Liver (tissue), 9 donors: ENCODE data around the gene ZNF292. TPM values are rescaled to one million over a fixed set of nuclear protein-coding genes. Genes with fewer than 3 reads are reported as not detected.

Experiments used
- DNase-seq: peaks from one replicate; pipeline ENCODE4 v3.0.0-alpha.2; 2017; ENCODE audit warnings: low spot score
- H3K27ac ChIP-seq, 2 donors: one replicate each; pipeline ENCODE4 v1.7.0; 2013; ENCODE audit warnings: inconsistent platforms in 2 of 2, low read length in 2 of 2, control low read depth in 1 of 2, low read depth in 1 of 2, mild to moderate bottlenecking in 1 of 2
- H3K27me3 ChIP-seq, 4 donors: one replicate each; pipeline versions ENCODE4 v1.6.1 to v1.7.0; 2013; ENCODE audit warnings: low read length in 3 of 4, inconsistent platforms in 1 of 4, mild to moderate bottlenecking in 1 of 4, moderate library complexity in 1 of 4; ENCODE audit not compliant: control insufficient read depth in 4 of 4, insufficient read depth in 4 of 4
- H3K36me3 ChIP-seq, 4 donors: one replicate each; pipeline versions ENCODE4 v1.6.1 to v1.7.0; 2013; ENCODE audit warnings: low read length in 3 of 4, mild to moderate bottlenecking in 3 of 4, low read depth in 1 of 4, moderate library complexity in 1 of 4; ENCODE audit not compliant: control insufficient read depth in 4 of 4, insufficient read depth in 3 of 4
- H3K4me1 ChIP-seq, 4 donors: one replicate each; pipeline versions ENCODE4 v1.6.1 to v1.7.0; 2013; ENCODE audit warnings: low read length in 3 of 4, mild to moderate bottlenecking in 3 of 4, moderate library complexity in 1 of 4; ENCODE audit not compliant: control insufficient read depth in 4 of 4, insufficient read depth in 4 of 4
- H3K4me3 ChIP-seq, 3 donors: one replicate each; pipeline versions ENCODE4 v1.6.1 to v1.7.0; 2013; ENCODE audit warnings: low read length in 3 of 3, control low read depth in 1 of 3, low read depth in 1 of 3, mild to moderate bottlenecking in 1 of 3
- H3K9ac ChIP-seq, 2 donors: one replicate each; pipeline ENCODE4 v1.7.0; 2013; ENCODE audit warnings: low read length in 2 of 2, mild to moderate bottlenecking in 2 of 2, moderate library complexity in 2 of 2, control low read depth in 1 of 2, low read depth in 1 of 2
- H3K9me3 ChIP-seq, 4 donors: one replicate each; pipeline versions ENCODE4 v1.6.1 to v1.7.0; 2013; ENCODE audit warnings: low read length in 3 of 4; ENCODE audit not compliant: control insufficient read depth in 4 of 4
- EGR1 ChIP-seq, 2 donors: IDR thresholded peaks; 2 replicates each; pipeline ENCODE4 v1.6.1; 2016 to 2018; ENCODE audit warnings: antibody characterized with exemption in 2 of 2, low read depth in 2 of 2
- FOXA1 ChIP-seq: IDR thresholded peaks from 2 replicates; pipeline ENCODE4 v1.6.1; 2016; ENCODE audit warnings: antibody characterized with exemption
- FOXA2 ChIP-seq: IDR thresholded peaks from 2 replicates; pipeline ENCODE4 v1.6.1; 2016; ENCODE audit warnings: antibody characterized with exemption
- GABPA ChIP-seq, 2 donors: IDR thresholded peaks in 1 of 2; conservative IDR thresholded peaks in 1 of 2; 2 replicates each; pipeline ENCODE4 v1.6.1; 2016; ENCODE audit warnings: antibody characterized with exemption in 2 of 2, mild to moderate bottlenecking in 1 of 2, moderate library complexity in 1 of 2
- HNF4A ChIP-seq, 2 donors: conservative IDR thresholded peaks; 2 replicates each; pipeline ENCODE4 v1.6.1; 2016; ENCODE audit warnings: antibody characterized with exemption in 2 of 2, mild to moderate bottlenecking in 2 of 2
- HNF4G ChIP-seq: IDR thresholded peaks from 2 replicates; pipeline ENCODE4 v1.6.1; 2016; ENCODE audit warnings: antibody characterized with exemption
- JUND ChIP-seq, 2 donors: IDR thresholded peaks; 2 replicates each; pipeline ENCODE4 v1.6.1; 2016; ENCODE audit warnings: antibody characterized with exemption in 2 of 2
- NR2F2 ChIP-seq: IDR thresholded peaks from 2 replicates; pipeline ENCODE4 v1.6.1; 2016; ENCODE audit warnings: antibody characterized with exemption
- RXRA ChIP-seq, 2 donors: IDR thresholded peaks; 2 replicates each; pipeline ENCODE4 v1.6.1; 2017 to 2018; ENCODE audit warnings: antibody characterized with exemption in 2 of 2, mild to moderate bottlenecking in 1 of 2
- TAF1 ChIP-seq: conservative IDR thresholded peaks from 2 replicates; pipeline ENCODE4 v1.6.1; 2016; ENCODE audit warnings: antibody characterized with exemption, mild to moderate bottlenecking
- YY1 ChIP-seq: IDR thresholded peaks from 2 replicates; pipeline ENCODE4 v1.6.1; 2016; ENCODE audit warnings: antibody characterized with exemption, mild to moderate bottlenecking
- WGBS: extraction: QIAGEN DNeasy Blood & Tissue Kit; methylation state at CpG from one replicate; pipeline ENCODE4 v1.1.7; 2013; 5-methylcytosine and 5-hydroxymethylcytosine counted together
- polyA plus RNA-seq, 2 donors: library from polyadenylated mRNA; stranded (reverse) in 1 of 2; unstranded in 1 of 2; fragments of 200-250 nt in 1 of 2; fragments of >200 nt in 1 of 2; fragmentation: Nextera tagmentation in 1 of 2; extraction: Ambion mirVana in 1 of 2; gene quantifications; one replicate each; pipeline versions ENCODE4 v1.2.1 to v1.2.3, GENCODE V29; 2013 to 2015
- total RNA-seq, 2 donors: library from RNA; depleted of rRNA; stranded (reverse); fragments of >200 nt; gene quantifications; one replicate each; pipeline ENCODE4 v1.2.3, GENCODE V29; 2014
- TF ChIP-seq, protein P1 (sequence below): IDR thresholded peaks from 2 replicates; pipeline ENCODE4 v1.6.1; 2016; ENCODE audit warnings: antibody characterized with exemption
- TF ChIP-seq, protein P2 (sequence below): IDR thresholded peaks from 2 replicates; pipeline ENCODE4 v1.6.1; 2016; ENCODE audit warnings: antibody characterized with exemption, mild to moderate bottlenecking
- TF ChIP-seq, protein P3 (sequence below): IDR thresholded peaks from 2 replicates; pipeline ENCODE4 v1.6.1; 2016; ENCODE audit warnings: antibody characterized with exemption
- TF ChIP-seq, protein P4 (sequence below): IDR thresholded peaks from 2 replicates; pipeline ENCODE4 v1.6.1; 2016; ENCODE audit warnings: antibody characterized with exemption
- donor health status: healthy.
- donor health status: healthy.
- donor health status: healthy.
- donor health status: healthy.
- donor health status: healthy.

The ZNF292 gene
- total and polyA plus RNA-seq, 4 donors: 2.7 to 16.4 (median 12.5) TPM

DNA sequence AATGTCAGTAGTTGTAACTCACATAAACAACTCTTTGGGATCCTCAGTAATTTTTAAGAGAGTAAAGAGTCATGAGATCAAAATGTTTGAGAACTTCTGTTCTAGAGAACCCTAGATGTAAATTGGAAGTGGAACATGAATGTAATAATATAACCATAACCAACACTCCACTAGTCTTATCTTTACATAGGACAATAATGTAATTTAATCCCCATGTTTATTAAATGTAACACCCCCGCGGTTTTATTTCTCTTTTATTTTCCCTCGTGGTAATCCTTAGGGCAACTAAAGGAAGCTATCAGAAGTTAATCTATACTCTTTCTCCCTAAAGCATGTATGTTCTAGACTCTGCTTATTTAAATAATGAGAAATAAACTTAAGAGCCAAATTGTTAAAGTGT, 54.4 kb downstream of the ZNF292 start:
- WGBS: 74% methylated on average over 3 of the region's 3 CpGs
- TF ChIP-seq, protein P1, sequence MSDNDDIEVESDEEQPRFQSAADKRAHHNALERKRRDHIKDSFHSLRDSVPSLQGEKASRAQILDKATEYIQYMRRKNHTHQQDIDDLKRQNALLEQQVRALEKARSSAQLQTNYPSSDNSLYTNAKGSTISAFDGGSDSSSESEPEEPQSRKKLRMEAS: no peak
- Histone ChIP-seq H3K27me3 (no peaks in the 10 kb centered on the region), H3K4me1 (peaks cover 0 to 3% (median 0%) of the 10 kb centered on the region in 4 donors), H3K27ac (no peak overlapping the region), H3K4me3 (no peak overlapping the region), H3K36me3 (peaks cover 0 to 3% (median 0%) of the 10 kb centered on the region in 4 donors), H3K9me3 (no peaks in the 10 kb centered on the region), H3K9ac (no peak overlapping the region)
- DNase-seq: no peak

DNA sequence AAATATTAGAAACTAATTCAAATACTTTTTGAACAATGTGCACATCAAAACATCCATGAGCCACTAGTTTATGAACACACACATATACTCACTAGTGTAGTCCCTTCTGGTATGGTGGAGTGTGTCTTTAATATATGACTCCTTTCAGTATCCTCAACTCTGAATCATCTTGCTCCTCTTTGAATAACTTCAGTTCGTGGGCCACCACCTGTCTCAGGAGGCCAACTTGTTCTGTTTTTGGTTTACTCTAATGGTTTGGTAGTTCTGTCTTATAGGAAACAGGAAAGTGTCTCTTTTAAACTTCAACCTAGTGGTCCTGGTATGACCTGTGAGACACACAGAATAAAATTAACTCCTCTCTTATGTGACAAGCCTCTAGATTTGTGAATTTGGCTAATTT, 55.6 kb downstream of the ZNF292 start:
- H3K27me3 ChIP-seq: no peaks in the 10 kb centered on the region
- H3K27ac ChIP-seq: no peak overlapping the region
- peaks cover 0 to 3% (median 0%) of the 10 kb centered on the region in 4 donors for H3K4me1 ChIP-seq
- WGBS: 81% methylated on average over 1 of the region's 1 CpG
- no peak overlapping the region for H3K4me3 ChIP-seq
- no peak for DNase-seq
- no peaks in the 10 kb centered on the region for H3K9me3 ChIP-seq
- TF ChIP-seq, protein P1: no peak
- TF ChIP-seq GABPA (IDR thresholded peaks at IDR 0.05 in 1 of 2, conservative IDR thresholded peaks at IDR 0.05 in 1 of 2): no peak
- no peak for TF ChIP-seq YY1
- TF ChIP-seq, protein P2, sequence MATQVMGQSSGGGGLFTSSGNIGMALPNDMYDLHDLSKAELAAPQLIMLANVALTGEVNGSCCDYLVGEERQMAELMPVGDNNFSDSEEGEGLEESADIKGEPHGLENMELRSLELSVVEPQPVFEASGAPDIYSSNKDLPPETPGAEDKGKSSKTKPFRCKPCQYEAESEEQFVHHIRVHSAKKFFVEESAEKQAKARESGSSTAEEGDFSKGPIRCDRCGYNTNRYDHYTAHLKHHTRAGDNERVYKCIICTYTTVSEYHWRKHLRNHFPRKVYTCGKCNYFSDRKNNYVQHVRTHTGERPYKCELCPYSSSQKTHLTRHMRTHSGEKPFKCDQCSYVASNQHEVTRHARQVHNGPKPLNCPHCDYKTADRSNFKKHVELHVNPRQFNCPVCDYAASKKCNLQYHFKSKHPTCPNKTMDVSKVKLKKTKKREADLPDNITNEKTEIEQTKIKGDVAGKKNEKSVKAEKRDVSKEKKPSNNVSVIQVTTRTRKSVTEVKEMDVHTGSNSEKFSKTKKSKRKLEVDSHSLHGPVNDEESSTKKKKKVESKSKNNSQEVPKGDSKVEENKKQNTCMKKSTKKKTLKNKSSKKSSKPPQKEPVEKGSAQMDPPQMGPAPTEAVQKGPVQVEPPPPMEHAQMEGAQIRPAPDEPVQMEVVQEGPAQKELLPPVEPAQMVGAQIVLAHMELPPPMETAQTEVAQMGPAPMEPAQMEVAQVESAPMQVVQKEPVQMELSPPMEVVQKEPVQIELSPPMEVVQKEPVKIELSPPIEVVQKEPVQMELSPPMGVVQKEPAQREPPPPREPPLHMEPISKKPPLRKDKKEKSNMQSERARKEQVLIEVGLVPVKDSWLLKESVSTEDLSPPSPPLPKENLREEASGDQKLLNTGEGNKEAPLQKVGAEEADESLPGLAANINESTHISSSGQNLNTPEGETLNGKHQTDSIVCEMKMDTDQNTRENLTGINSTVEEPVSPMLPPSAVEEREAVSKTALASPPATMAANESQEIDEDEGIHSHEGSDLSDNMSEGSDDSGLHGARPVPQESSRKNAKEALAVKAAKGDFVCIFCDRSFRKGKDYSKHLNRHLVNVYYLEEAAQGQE: no peak
- TF ChIP-seq, protein P3, sequence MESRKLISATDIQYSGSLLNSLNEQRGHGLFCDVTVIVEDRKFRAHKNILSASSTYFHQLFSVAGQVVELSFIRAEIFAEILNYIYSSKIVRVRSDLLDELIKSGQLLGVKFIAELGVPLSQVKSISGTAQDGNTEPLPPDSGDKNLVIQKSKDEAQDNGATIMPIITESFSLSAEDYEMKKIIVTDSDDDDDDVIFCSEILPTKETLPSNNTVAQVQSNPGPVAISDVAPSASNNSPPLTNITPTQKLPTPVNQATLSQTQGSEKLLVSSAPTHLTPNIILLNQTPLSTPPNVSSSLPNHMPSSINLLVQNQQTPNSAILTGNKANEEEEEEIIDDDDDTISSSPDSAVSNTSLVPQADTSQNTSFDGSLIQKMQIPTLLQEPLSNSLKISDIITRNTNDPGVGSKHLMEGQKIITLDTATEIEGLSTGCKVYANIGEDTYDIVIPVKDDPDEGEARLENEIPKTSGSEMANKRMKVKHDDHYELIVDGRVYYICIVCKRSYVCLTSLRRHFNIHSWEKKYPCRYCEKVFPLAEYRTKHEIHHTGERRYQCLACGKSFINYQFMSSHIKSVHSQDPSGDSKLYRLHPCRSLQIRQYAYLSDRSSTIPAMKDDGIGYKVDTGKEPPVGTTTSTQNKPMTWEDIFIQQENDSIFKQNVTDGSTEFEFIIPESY: no peak
- no peak for TF ChIP-seq TAF1
- no peak for TF ChIP-seq EGR1 (IDR thresholded peaks at IDR 0.05; ENCODE audit: low read depth in 2 of 2)
- TF ChIP-seq RXRA (IDR thresholded peaks at IDR 0.05): no peak
- no peak for TF ChIP-seq FOXA1
- no peak for TF ChIP-seq HNF4G
- peaks cover 0 to 3% (median 0%) of the 10 kb centered on the region in 4 donors for H3K36me3 ChIP-seq
- H3K9ac ChIP-seq: no peak overlapping the region

DNA sequence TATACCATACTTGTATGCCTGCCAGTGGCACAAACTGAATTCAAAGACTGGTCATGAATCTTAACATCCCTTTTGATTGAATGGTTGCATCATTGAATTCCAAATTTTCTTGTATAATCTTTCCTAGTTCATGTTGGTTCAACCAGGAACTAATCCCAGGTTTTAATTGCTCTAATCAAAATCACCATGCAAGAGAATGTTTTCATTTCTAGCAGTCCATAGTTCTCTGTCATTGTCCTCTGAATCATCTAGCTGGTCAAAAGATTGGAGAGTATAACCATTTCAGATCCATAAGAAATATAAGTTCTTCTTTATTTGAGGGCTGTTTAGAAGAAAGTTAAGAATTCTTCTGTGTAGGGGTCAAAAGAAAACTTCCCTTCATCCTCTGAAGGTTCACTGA, 57.2 kb downstream of the ZNF292 start:
- H3K27ac ChIP-seq: no peak overlapping the region
- no peak for TF ChIP-seq TAF1
- TF ChIP-seq, protein P1: no peak
- TF ChIP-seq, protein P4, sequence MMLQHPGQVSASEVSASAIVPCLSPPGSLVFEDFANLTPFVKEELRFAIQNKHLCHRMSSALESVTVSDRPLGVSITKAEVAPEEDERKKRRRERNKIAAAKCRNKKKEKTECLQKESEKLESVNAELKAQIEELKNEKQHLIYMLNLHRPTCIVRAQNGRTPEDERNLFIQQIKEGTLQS: no peak
- TF ChIP-seq, protein P3: no peak
- TF ChIP-seq FOXA2: no peak
- no peak for TF ChIP-seq GABPA (IDR thresholded peaks at IDR 0.05 in 1 of 2, conservative IDR thresholded peaks at IDR 0.05 in 1 of 2)
- TF ChIP-seq, protein P2: no peak
- no peak for TF ChIP-seq HNF4A (conservative IDR thresholded peaks at IDR 0.05)
- TF ChIP-seq HNF4G: no peak
- TF ChIP-seq NR2F2: no peak
- TF ChIP-seq JUND (IDR thresholded peaks at IDR 0.05): no peak
- no peak for TF ChIP-seq RXRA (IDR thresholded peaks at IDR 0.05)

More for the DNA sequence above, 57.2 kb downstream of the ZNF292 start:
- H3K9me3 ChIP-seq: no peaks in the 10 kb centered on the region
- DNase-seq: no peak
- no peaks in the 10 kb centered on the region for H3K36me3 ChIP-seq
- H3K4me3 ChIP-seq: no peak overlapping the region
- H3K27me3 ChIP-seq: no peaks in the 10 kb centered on the region
- peaks cover 0 to 3% (median 0%) of the 10 kb centered on the region in 4 donors for H3K4me1 ChIP-seq
- H3K9ac ChIP-seq: no peak overlapping the region
